ENCODE measurements around the gene FUBP3. TPM values are rescaled to one million over a fixed set of nuclear protein-coding genes. Genes with fewer than 3 reads are reported as not detected.
A peak's percentile ranks its signal among the peaks of the same experiment; 100 is the strongest.

FUBP3 gene
- polyA plus RNA-seq, 4 donors, result 19.7 to 62.6 (median 23.8) TPM

GRCh38 chr9:130661451-130662098, 82.2 kb downstream of the FUBP3 start:
- DNase-seq (peak in 1 of 2 donors; percentile 17), FAIRE-seq (no peak)
- Histone ChIP-seq H3K4me1 (ENCODE audit: control insufficient read depth in 3 of 3, insufficient read depth in 2 of 3, low read depth in 1 of 3, low read length in 2 of 3) (peaks cover 0 to 21% (median 5%) of the 10 kb centered on the region in 3 donors), H3K36me3 (ENCODE audit: control insufficient read depth in 3 of 3, insufficient read depth in 2 of 3, low read depth in 1 of 3, low read length in 3 of 3) (no peaks in the 10 kb centered on the region), H3K4me3 (ENCODE audit: low read depth in 1 of 3, low read length in 3 of 3) (no peak overlapping the region), H3K27ac (ENCODE audit: low read depth in 1 of 3, low read length in 2 of 3) (no peak overlapping the region), H3K9me3 (ENCODE audit: control insufficient read depth in 2 of 2, insufficient read depth in 1 of 2, low read depth in 1 of 2, low read length in 1 of 2) (peaks cover 0 to 14% of the 10 kb centered on the region in 2 donors), H3K27me3 (ENCODE audit: control insufficient read depth in 3 of 3, insufficient read depth in 3 of 3, low read length in 3 of 3) (peaks cover 41 to 98% (median 64%) of the 10 kb centered on the region in 3 donors)
- WGBS, 3 donors, result 4 to 8% (median 7%) methylated on average over 46 to 47 of the region's 47 CpGs

- WGBS, 3 donors, result 6 to 7% (median 6%) methylated on average over 44 to 49 of the region's 49 CpGs
- peak in 1 of 2 donors; percentile 23 for DNase-seq
- Histone ChIP-seq H3K27ac (ENCODE audit: low read depth in 1 of 3, low read length in 2 of 3) (no peak overlapping the region), H3K27me3 (ENCODE audit: control insufficient read depth in 3 of 3, insufficient read depth in 3 of 3, low read length in 3 of 3) (peaks cover 45 to 97% (median 67%) of the 10 kb centered on the region in 3 donors), H3K4me3 (ENCODE audit: low read depth in 1 of 3, low read length in 3 of 3) (no peak overlapping the region), H3K4me1 (ENCODE audit: control insufficient read depth in 3 of 3, insufficient read depth in 2 of 3, low read depth in 1 of 3, low read length in 2 of 3) (peaks cover 0 to 21% (median 5%) of the 10 kb centered on the region in 3 donors), H3K36me3 (ENCODE audit: control insufficient read depth in 3 of 3, insufficient read depth in 2 of 3, low read depth in 1 of 3, low read length in 3 of 3) (no peaks in the 10 kb centered on the region), H3K9me3 (ENCODE audit: control insufficient read depth in 2 of 2, insufficient read depth in 1 of 2, low read depth in 1 of 2, low read length in 1 of 2) (peaks cover 0 to 14% of the 10 kb centered on the region in 2 donors)
- no peak for FAIRE-seq
Measured at GRCh38 chr9:130662099-130662969, 83.0 kb downstream of the FUBP3 start.

GRCh38 chr9:130662970-130663257, 83.5 kb downstream of the FUBP3 start:
- Histone ChIP-seq H3K4me3 (ENCODE audit: low read depth in 1 of 3, low read length in 3 of 3) (no peak overlapping the region), H3K27ac (ENCODE audit: low read depth in 1 of 3, low read length in 2 of 3) (no peak overlapping the region), H3K36me3 (ENCODE audit: control insufficient read depth in 3 of 3, insufficient read depth in 2 of 3, low read depth in 1 of 3, low read length in 3 of 3) (no peaks in the 10 kb centered on the region), H3K4me1 (ENCODE audit: control insufficient read depth in 3 of 3, insufficient read depth in 2 of 3, low read depth in 1 of 3, low read length in 2 of 3) (peaks cover 0 to 21% (median 5%) of the 10 kb centered on the region in 3 donors), H3K27me3 (ENCODE audit: control insufficient read depth in 3 of 3, insufficient read depth in 3 of 3, low read length in 3 of 3) (peaks cover 50 to 97% (median 70%) of the 10 kb centered on the region in 3 donors), H3K9me3 (ENCODE audit: control insufficient read depth in 2 of 2, insufficient read depth in 1 of 2, low read depth in 1 of 2, low read length in 1 of 2) (peaks cover 0 to 14% of the 10 kb centered on the region in 2 donors)
- 3 to 5% (median 4%) methylated on average over 15 of the region's 15 CpGs for WGBS, 3 donors
- FAIRE-seq (no peak), DNase-seq (peak in 1 of 2 donors; percentile 29)

GRCh38 chr9:130663258-130663976, 84.0 kb downstream of the FUBP3 start:
- FAIRE-seq (no peak), DNase-seq (peak in 1 of 2 donors; percentile 39)
- H3K4me1 ChIP-seq (ENCODE audit: control insufficient read depth in 3 of 3, insufficient read depth in 2 of 3, low read depth in 1 of 3, low read length in 2 of 3), result peaks cover 0 to 21% (median 5%) of the 10 kb centered on the region in 3 donors
- H3K27me3 ChIP-seq (ENCODE audit: control insufficient read depth in 3 of 3, insufficient read depth in 3 of 3, low read length in 3 of 3), result peaks cover 50 to 97% (median 72%) of the 10 kb centered on the region in 3 donors
- H3K9me3 ChIP-seq (ENCODE audit: control insufficient read depth in 2 of 2, insufficient read depth in 1 of 2, low read depth in 1 of 2, low read length in 1 of 2), result peaks cover 0 to 12% of the 10 kb centered on the region in 2 donors
- no peak overlapping the region for H3K27ac ChIP-seq (ENCODE audit: low read depth in 1 of 3, low read length in 2 of 3)
- no peak overlapping the region for H3K4me3 ChIP-seq (ENCODE audit: low read depth in 1 of 3, low read length in 3 of 3)
- H3K36me3 ChIP-seq (ENCODE audit: control insufficient read depth in 3 of 3, insufficient read depth in 2 of 3, low read depth in 1 of 3, low read length in 3 of 3), result no peaks in the 10 kb centered on the region
- 2 to 5% (median 2%) methylated on average over 45 to 65 of the region's 65 CpGs for WGBS, 3 donors

GRCh38 chr9:130663977-130664250, 84.5 kb downstream of the FUBP3 start:
- FAIRE-seq (no peak), DNase-seq (no peak)
- Histone ChIP-seq H3K27me3 (ENCODE audit: control insufficient read depth in 3 of 3, insufficient read depth in 3 of 3, low read length in 3 of 3) (peaks cover 50 to 97% (median 68%) of the 10 kb centered on the region in 3 donors), H3K9me3 (ENCODE audit: control insufficient read depth in 2 of 2, insufficient read depth in 1 of 2, low read depth in 1 of 2, low read length in 1 of 2) (peaks cover 0 to 7% of the 10 kb centered on the region in 2 donors), H3K4me1 (ENCODE audit: control insufficient read depth in 3 of 3, insufficient read depth in 2 of 3, low read depth in 1 of 3, low read length in 2 of 3) (peaks cover 0 to 21% (median 5%) of the 10 kb centered on the region in 3 donors), H3K27ac (ENCODE audit: low read depth in 1 of 3, low read length in 2 of 3) (no peak overlapping the region), H3K36me3 (ENCODE audit: control insufficient read depth in 3 of 3, insufficient read depth in 2 of 3, low read depth in 1 of 3, low read length in 3 of 3) (no peaks in the 10 kb centered on the region), H3K4me3 (ENCODE audit: low read depth in 1 of 3, low read length in 3 of 3) (no peak overlapping the region)
- WGBS, 3 donors, result 1 to 10% (median 4%) methylated on average over 14 to 19 of the region's 19 CpGs

- Histone ChIP-seq H3K4me3 (ENCODE audit: low read depth in 1 of 3, low read length in 3 of 3) (no peak within 1 kb of the TSS), H3K27me3 (ENCODE audit: control insufficient read depth in 3 of 3, insufficient read depth in 3 of 3, low read length in 3 of 3) (peaks cover 46 to 92% (median 63%) of the 10 kb centered on the region in 3 donors), H3K36me3 (ENCODE audit: control insufficient read depth in 3 of 3, insufficient read depth in 2 of 3, low read depth in 1 of 3, low read length in 3 of 3) (no peaks in the 10 kb centered on the region), H3K4me1 (ENCODE audit: control insufficient read depth in 3 of 3, insufficient read depth in 2 of 3, low read depth in 1 of 3, low read length in 2 of 3) (peaks cover 0 to 21% (median 5%) of the 10 kb centered on the region in 3 donors), H3K27ac (ENCODE audit: low read depth in 1 of 3, low read length in 2 of 3) (no peak within 1 kb of the TSS), H3K9me3 (ENCODE audit: control insufficient read depth in 2 of 2, insufficient read depth in 1 of 2, low read depth in 1 of 2, low read length in 1 of 2) (peaks cover 0 to 2% of the 10 kb centered on the region in 2 donors)
- DNase-seq (peak in 1 of 2 donors; percentile 38), FAIRE-seq (no peak)
- WGBS, 3 donors, result 4 to 9% (median 5%) methylated on average over 52 to 76 of the region's 76 CpGs
Measured at GRCh38 chr9:130664251-130665028, 85.1 kb downstream of the FUBP3 start, which contains the start of gene PRDM12. TSS of gene PRDM12 (plus strand) at chr9:130664594. CDS start at chr9:130664654, 60 bp downstream.

- DNase-seq (no peak), FAIRE-seq (no peak)
- Histone ChIP-seq H3K4me1 (ENCODE audit: control insufficient read depth in 3 of 3, insufficient read depth in 2 of 3, low read depth in 1 of 3, low read length in 2 of 3) (peaks cover 0 to 21% (median 5%) of the 10 kb centered on the region in 3 donors), H3K27ac (ENCODE audit: low read depth in 1 of 3, low read length in 2 of 3) (no peak overlapping the region), H3K4me3 (ENCODE audit: low read depth in 1 of 3, low read length in 3 of 3) (no peak overlapping the region), H3K27me3 (ENCODE audit: control insufficient read depth in 3 of 3, insufficient read depth in 3 of 3, low read length in 3 of 3) (peaks cover 46 to 89% (median 58%) of the 10 kb centered on the region in 3 donors), H3K36me3 (ENCODE audit: control insufficient read depth in 3 of 3, insufficient read depth in 2 of 3, low read depth in 1 of 3, low read length in 3 of 3) (no peaks in the 10 kb centered on the region), H3K9me3 (ENCODE audit: control insufficient read depth in 2 of 2, insufficient read depth in 1 of 2, low read depth in 1 of 2, low read length in 1 of 2) (no peaks in the 10 kb centered on the region)
- WGBS, 3 donors, result 3 to 4% (median 4%) methylated on average over 17 to 26 of the region's 26 CpGs
Measured at GRCh38 chr9:130665029-130665430, 85.7 kb downstream of the FUBP3 start.

All from small intestine (tissue), 7 donors.